ENCODE results near the gene PHF20. TPM values are rescaled to one million over a fixed set of nuclear protein-coding genes. Genes with fewer than 3 reads are reported as not detected.

The PHF20 gene
- total and polyA plus RNA-seq, 2 of the 13 experiments (the other 11 are each of a cell fraction or from before 2014, with no cell fraction given) = 22.8 to 34.1 TPM

DNA sequence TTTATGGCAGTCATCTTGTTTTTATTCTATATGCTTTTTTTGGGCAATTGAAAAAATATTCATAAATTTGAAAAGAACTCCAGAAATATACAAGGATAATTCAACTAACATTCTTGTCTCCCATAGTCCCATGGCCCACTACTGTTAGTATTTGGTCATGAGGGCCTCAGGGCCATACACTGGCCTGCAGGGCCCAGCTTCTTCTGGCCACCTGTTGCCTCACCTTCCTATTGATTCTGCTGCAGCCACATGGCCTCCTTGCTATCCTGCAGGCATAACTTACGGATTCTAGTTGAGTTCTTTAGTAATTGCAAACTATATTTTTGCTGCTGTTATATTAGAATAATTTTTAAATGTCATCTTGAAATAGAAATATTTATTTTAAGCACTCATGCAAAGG, 109.9 kb downstream of the PHF20 start:
- DNase-seq (ENCODE audit: low spot score) (no peak), FAIRE-seq (no peak), ATAC-seq (no peak)
- Histone ChIP-seq H3K79me2 (ENCODE audit: insufficient read depth, low read length) (no peaks in the 10 kb centered on the region), H3K9ac (ENCODE audit: insufficient read depth, low read depth, low read length) (no peak overlapping the region), H4K20me1 (ENCODE audit: insufficient read depth, low read length) (no peaks in the 10 kb centered on the region), H3K4me3 (replicated peaks in 1 of 3; ENCODE audit: insufficient read depth in 1 of 3, low read depth in 2 of 3, low read length in 3 of 3) (no peak overlapping the region), H3K27me3 (ENCODE audit: control insufficient read depth in 1 of 2, insufficient read depth in 2 of 2, low read length in 2 of 2) (no peaks in the 10 kb centered on the region), H3K9me3 (ENCODE audit: low read length) (no peaks in the 10 kb centered on the region), H3K36me3 (replicated peaks in 1 of 2; ENCODE audit: control insufficient read depth in 1 of 2, insufficient read depth in 2 of 2, low read length in 2 of 2) (peaks cover 2 to 8% of the 10 kb centered on the region in 2 experiments; a peak in 2 of 5 replicates), H2AFZ (ENCODE audit: low read length) (no peak overlapping the region), H3K4me2 (ENCODE audit: low read depth, low read length) (no peak overlapping the region), H3K4me1 (ENCODE audit: insufficient read depth, low read length) (no peaks in the 10 kb centered on the region), H3K27ac (ENCODE audit: extremely low read length, insufficient read depth, low read length) (no peak overlapping the region)
- intact Hi-C loops (cut with micrococcal nuclease; ENCODE audit: unreplicated experiment) (loop anchor here (5.0 to 10.0 kb wide), 2 partner anchors 187 to 419 kb away; partner anchors contain the start of genes NFS1 and ROMO1), in situ Hi-C loops (cut with HindIII; ENCODE audit: extremely low pct_ligation_motif_present, low pct_unique_long_range_greater_than_20kb) (loop anchor here (5.0 kb wide), 1 partner anchor 139 kb away; the partner anchor contains the start of gene RBM39)
- POLR2A ChIA-PET = interaction anchor here (3.7 kb wide), 1 partner anchor 139 kb away, joined by 28 read pairs; the partner anchor contains the start of gene RBM39
- TF ChIP-seq, protein P1, sequence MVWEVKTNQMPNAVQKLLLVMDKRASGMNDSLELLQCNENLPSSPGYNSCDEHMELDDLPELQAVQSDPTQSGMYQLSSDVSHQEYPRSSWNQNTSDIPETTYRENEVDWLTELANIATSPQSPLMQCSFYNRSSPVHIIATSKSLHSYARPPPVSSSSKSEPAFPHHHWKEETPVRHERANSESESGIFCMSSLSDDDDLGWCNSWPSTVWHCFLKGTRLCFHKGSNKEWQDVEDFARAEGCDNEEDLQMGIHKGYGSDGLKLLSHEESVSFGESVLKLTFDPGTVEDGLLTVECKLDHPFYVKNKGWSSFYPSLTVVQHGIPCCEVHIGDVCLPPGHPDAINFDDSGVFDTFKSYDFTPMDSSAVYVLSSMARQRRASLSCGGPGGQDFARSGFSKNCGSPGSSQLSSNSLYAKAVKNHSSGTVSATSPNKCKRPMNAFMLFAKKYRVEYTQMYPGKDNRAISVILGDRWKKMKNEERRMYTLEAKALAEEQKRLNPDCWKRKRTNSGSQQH (CRISPR knock-in tag; IDR thresholded peaks at IDR 0.05; ENCODE audit: low read depth) = no peak
- TF ChIP-seq ZNF30 (CRISPR knock-in tag; IDR thresholded peaks at IDR 0.05) (no peak), MYNN (CRISPR knock-in tag; IDR thresholded peaks at IDR 0.05; ENCODE audit: low read depth) (no peak), NFKB2 (CRISPR knock-in tag; IDR thresholded peaks at IDR 0.05; ENCODE audit: borderline replicate concordance) (no peak), NR2C2 (CRISPR knock-in tag; IDR thresholded peaks at IDR 0.05; ENCODE audit: borderline replicate concordance) (no peak), ZNF713 (CRISPR knock-in tag; IDR thresholded peaks at IDR 0.05) (no peak), ZNF24 (IDR thresholded peaks at IDR 0.05) (no peak), WIZ (CRISPR knock-in tag; IDR thresholded peaks at IDR 0.05) (no peak), NFYC (CRISPR knock-in tag; IDR thresholded peaks at IDR 0.05) (no peak), PCBP2 (optimal IDR thresholded peaks at IDR 0.05; ENCODE audit: low read depth, low read length, poor library complexity, severe bottlenecking) (no peak), STAG1 (CRISPR knock-in tag; IDR thresholded peaks at IDR 0.05) (no peak), KDM4B (CRISPR knock-in tag; IDR thresholded peaks at IDR 0.05) (no peak), HMG20A (CRISPR knock-in tag; IDR thresholded peaks at IDR 0.05; ENCODE audit: borderline replicate concordance) (no peak), RBAK (CRISPR knock-in tag; IDR thresholded peaks at IDR 0.05) (no peak), ZFY (CRISPR knock-in tag; IDR thresholded peaks at IDR 0.05) (no peak), GATA4 (IDR thresholded peaks at IDR 0.05; ENCODE audit: borderline replicate concordance, low read depth) (no peak), SOX6 (IDR thresholded peaks at IDR 0.05) (no peak), SOX6 (CRISPR knock-in tag; IDR thresholded peaks at IDR 0.05) (no peak), ZNF317 (CRISPR knock-in tag; IDR thresholded peaks at IDR 0.05) (no peak), MIXL1 (CRISPR knock-in tag; IDR thresholded peaks at IDR 0.05) (no peak)
- TF ChIP-seq, protein P2, sequence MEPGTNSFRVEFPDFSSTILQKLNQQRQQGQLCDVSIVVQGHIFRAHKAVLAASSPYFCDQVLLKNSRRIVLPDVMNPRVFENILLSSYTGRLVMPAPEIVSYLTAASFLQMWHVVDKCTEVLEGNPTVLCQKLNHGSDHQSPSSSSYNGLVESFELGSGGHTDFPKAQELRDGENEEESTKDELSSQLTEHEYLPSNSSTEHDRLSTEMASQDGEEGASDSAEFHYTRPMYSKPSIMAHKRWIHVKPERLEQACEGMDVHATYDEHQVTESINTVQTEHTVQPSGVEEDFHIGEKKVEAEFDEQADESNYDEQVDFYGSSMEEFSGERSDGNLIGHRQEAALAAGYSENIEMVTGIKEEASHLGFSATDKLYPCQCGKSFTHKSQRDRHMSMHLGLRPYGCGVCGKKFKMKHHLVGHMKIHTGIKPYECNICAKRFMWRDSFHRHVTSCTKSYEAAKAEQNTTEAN (CRISPR knock-in tag; conservative IDR thresholded peaks at IDR 0.05) = no peak
- 96% methylated on average over 1 of the region's 1 CpG for WGBS (ENCODE audit: low lambda C conversion rate)
- CTCF ChIA-PET (ENCODE audit: low intra/inter-chr PET ratio, low total read pairs) = no interaction called here
- no TSS peak for BruUV-seq (replicated peaks)
